DOHH2 (cell line): ENCODE results near the gene SCRN1.
A peak's percentile ranks its signal among the peaks of the same experiment; 100 is the strongest.

Source experiments
- H3F3A ChIP-seq: fragments of 200-600 bp; sonication (generic), shearing (Covaris generic); 2 replicates; pipeline ENCODE4 v1.6.0; 2016; ENCODE audit warnings: antibody characterized with exemption, mild to moderate bottlenecking; ENCODE audit not compliant: control insufficient read depth, insufficient read depth
- H3K27ac ChIP-seq: fragments of 200-600 bp; sonication (generic); 2 replicates; pipeline ENCODE4 v1.5.1; 2014; ENCODE audit warnings: low read depth, mild to moderate bottlenecking, low read length, moderate library complexity
- H3K27me3 ChIP-seq: fragments of 200-600 bp; sonication (generic); 2 replicates; pipeline ENCODE4 v1.6.1; 2014; ENCODE audit warnings: mild to moderate bottlenecking, low read length, mixed read lengths; ENCODE audit not compliant: control insufficient read depth
- H3K36me3 ChIP-seq: fragments of 200-600 bp; sonication (generic); 2 replicates; pipeline ENCODE4 v1.6.1; 2014; ENCODE audit warnings: mild to moderate bottlenecking, low read length, moderate library complexity, mixed read lengths; ENCODE audit not compliant: control insufficient read depth
- H3K4me1 ChIP-seq: fragments of 200-600 bp; sonication (generic); 2 replicates; pipeline ENCODE4 v1.6.1; 2014; ENCODE audit warnings: mild to moderate bottlenecking, low read length, mixed read lengths; ENCODE audit not compliant: control insufficient read depth
- H3K4me2 ChIP-seq: fragments of 200-600 bp; sonication (generic); 2 replicates; pipeline ENCODE4 v1.6.0; 2014; ENCODE audit warnings: mild to moderate bottlenecking, low read length, moderate library complexity
- H3K4me3 ChIP-seq: fragments of 200-600 bp; sonication (generic); 2 replicates; pipeline ENCODE4 v1.5.1; 2014; ENCODE audit warnings: mild to moderate bottlenecking, low read length, mixed read lengths
- H3K79me2 ChIP-seq: fragments of 200-600 bp; sonication (generic); 2 replicates; pipeline ENCODE4 v1.6.1; 2014; ENCODE audit warnings: mild to moderate bottlenecking, low read length, mixed read lengths; ENCODE audit not compliant: control insufficient read depth
- H3K9me2 ChIP-seq: fragments of 200-600 bp; sonication (generic); replicated peaks from 2 replicates; pipeline ENCODE4 v1.6.1; 2014; ENCODE audit warnings: mild to moderate bottlenecking, low read length, mixed read lengths; ENCODE audit not compliant: control insufficient read depth
- H3K9me3 ChIP-seq: fragments of 200-600 bp; sonication (generic); 2 replicates; pipeline ENCODE4 v1.6.1; 2014; ENCODE audit warnings: antibody characterized with exemption, low read length, mixed read lengths; ENCODE audit not compliant: control insufficient read depth, insufficient read depth
- H4K20me1 ChIP-seq: fragments of 200-600 bp; sonication (generic); 2 replicates; pipeline ENCODE4 v1.6.0; 2014; ENCODE audit warnings: low read depth, mild to moderate bottlenecking, antibody characterized with exemption, low read length, moderate library complexity; ENCODE audit not compliant: control insufficient read depth, insufficient read depth
- EZH2phosphoT487 ChIP-seq: fragments of 200-600 bp; sonication (generic); IDR thresholded peaks from 2 replicates; pipeline ENCODE4 v1.6.1; 2017; ENCODE audit warnings: borderline replicate concordance, mild to moderate bottlenecking, antibody characterized with exemption, low read length, moderate library complexity, mixed read lengths
- TF ChIP-seq, protein P1 (sequence below): fragments of 200-600 bp; sonication (generic); IDR thresholded peaks from one replicate; pipeline ENCODE4 v1.5.1; 2014; ENCODE audit warnings: antibody characterized with exemption, mild to moderate bottlenecking, low read depth, low read length; ENCODE audit not compliant: poor library complexity, severe bottlenecking

SCRN1 gene

DNA sequence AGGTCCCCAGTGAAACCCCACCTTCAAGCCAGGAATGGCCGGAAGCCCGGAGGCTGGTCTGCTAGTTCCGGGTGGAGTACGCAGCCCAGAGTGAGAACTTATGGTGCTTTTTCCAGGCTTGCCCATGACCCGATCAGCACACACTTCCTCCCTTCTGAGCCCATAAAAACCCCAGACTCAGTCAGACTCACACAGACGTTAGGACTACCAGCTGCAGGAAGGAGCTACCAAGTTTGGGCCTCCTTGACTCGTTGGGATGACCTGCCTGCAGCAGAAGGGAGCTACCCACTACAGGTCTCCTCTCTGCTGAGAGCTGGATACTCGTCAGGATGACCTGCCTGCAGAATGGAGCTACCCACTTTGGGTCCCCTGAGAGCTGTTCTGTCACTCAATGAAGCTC is 39.1 kb downstream of the SCRN1 start:
- TF ChIP-seq, protein P1, sequence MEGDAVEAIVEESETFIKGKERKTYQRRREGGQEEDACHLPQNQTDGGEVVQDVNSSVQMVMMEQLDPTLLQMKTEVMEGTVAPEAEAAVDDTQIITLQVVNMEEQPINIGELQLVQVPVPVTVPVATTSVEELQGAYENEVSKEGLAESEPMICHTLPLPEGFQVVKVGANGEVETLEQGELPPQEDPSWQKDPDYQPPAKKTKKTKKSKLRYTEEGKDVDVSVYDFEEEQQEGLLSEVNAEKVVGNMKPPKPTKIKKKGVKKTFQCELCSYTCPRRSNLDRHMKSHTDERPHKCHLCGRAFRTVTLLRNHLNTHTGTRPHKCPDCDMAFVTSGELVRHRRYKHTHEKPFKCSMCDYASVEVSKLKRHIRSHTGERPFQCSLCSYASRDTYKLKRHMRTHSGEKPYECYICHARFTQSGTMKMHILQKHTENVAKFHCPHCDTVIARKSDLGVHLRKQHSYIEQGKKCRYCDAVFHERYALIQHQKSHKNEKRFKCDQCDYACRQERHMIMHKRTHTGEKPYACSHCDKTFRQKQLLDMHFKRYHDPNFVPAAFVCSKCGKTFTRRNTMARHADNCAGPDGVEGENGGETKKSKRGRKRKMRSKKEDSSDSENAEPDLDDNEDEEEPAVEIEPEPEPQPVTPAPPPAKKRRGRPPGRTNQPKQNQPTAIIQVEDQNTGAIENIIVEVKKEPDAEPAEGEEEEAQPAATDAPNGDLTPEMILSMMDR, result no peak
- no peak for TF ChIP-seq EZH2phosphoT487
- Histone ChIP-seq H3K4me3 (no peak overlapping the region), H3K27ac (no peak overlapping the region), H3K4me2 (no peak overlapping the region), H3K79me2 (no peaks in the 10 kb centered on the region), H4K20me1 (no peaks in the 10 kb centered on the region), H3K9me2 (no peaks in the 10 kb centered on the region), H3K27me3 (no peaks in the 10 kb centered on the region), H3F3A (no peaks in the 10 kb centered on the region), H3K36me3 (peaks cover 80% of the 10 kb centered on the region), H3K9me3 (peaks cover 14% of the 10 kb centered on the region; the same call in 1 of the 2 replicates), H3K4me1 (peaks cover under 1% of the 10 kb centered on the region)

DNA sequence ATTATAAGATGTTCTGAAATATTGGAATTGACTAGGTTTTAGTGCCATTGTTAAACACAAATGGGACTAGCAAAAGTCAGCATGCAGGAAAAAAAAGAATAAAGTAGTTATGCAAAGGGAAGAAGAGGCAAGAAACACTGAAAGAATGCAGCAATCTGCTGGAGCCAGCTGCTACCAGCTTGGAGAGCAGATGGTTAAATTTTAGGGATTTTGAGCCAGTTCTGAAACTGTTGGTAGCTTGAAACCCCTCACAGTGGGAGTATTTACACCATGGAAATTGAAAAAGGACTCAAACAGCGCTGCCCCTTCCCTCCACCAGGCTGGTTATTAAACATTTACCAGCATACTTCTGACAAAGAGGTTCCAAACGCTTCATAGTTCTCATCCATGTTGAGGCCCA is 41.0 kb downstream of the SCRN1 start:
- Histone ChIP-seq H3K9me2 (no peaks in the 10 kb centered on the region), H3K27ac (no peak overlapping the region), H3K36me3 (peaks cover 75% of the 10 kb centered on the region), H3K4me1 (no peaks in the 10 kb centered on the region), H3F3A (no peaks in the 10 kb centered on the region), H3K4me2 (no peak overlapping the region), H3K79me2 (no peaks in the 10 kb centered on the region), H4K20me1 (no peaks in the 10 kb centered on the region), H3K27me3 (no peaks in the 10 kb centered on the region), H3K9me3 (peaks cover 14% of the 10 kb centered on the region; the same call in 1 of the 2 replicates), H3K4me3 (no peak overlapping the region)
- TF ChIP-seq, protein P1, result no peak
- no peak for TF ChIP-seq EZH2phosphoT487

DNA sequence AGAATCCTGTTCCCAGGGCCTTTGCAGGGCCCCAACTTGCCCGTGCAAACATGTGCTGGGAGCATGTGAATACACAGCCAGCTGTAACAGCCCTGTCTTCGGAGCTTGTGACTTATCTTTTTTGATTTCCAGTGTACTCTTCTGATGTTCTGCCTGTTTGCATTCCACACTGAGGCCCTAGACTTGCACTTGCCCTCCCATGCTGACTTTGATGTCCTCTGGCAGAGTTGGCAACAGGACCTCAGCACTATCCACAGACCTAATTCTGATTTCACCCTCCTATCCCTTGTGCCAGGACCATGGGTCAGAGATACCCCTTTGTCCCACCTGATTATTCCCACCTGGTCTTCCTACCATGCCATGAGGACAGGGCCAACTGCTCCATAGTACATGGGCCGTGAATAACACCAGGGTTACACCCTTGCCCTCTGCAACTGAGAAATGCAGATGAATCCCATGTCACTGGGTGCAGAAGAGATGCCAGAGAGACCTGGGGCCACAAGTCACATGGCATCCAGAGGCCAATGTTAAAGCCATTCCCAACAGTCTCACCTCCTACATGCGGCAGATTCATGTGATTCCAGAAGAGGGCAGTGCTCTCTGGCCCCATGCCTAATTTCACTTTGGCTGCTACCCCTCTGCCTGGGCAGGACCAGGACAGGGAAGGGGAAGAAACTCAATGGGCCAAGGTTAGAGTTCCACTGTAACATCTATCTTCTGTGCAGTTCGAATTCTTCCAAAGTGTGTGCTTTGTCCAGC is 43.0 kb downstream of the SCRN1 start:
- Histone ChIP-seq H3K9me3 (peaks cover 10% of the 10 kb centered on the region; the same call in 1 of the 2 replicates), H3K4me3 (no peak overlapping the region)

More for the DNA sequence above, 43.0 kb downstream of the SCRN1 start:
- Histone ChIP-seq H4K20me1 (no peaks in the 10 kb centered on the region), H3K36me3 (peaks cover 76% of the 10 kb centered on the region), H3K27ac (no peak overlapping the region), H3K4me1 (no peaks in the 10 kb centered on the region), H3K9me2 (no peaks in the 10 kb centered on the region), H3F3A (no peaks in the 10 kb centered on the region), H3K27me3 (no peaks in the 10 kb centered on the region), H3K4me2 (no peak overlapping the region), H3K79me2 (no peaks in the 10 kb centered on the region)
- TF ChIP-seq, protein P1, result peak; percentile 42
- TF ChIP-seq EZH2phosphoT487, result no peak
